ENCODE data around the gene PCDHB10. TPM values are rescaled to one million over a fixed set of nuclear protein-coding genes. Genes with fewer than 3 reads are reported as not detected.
"Not testable (repeated sequence)": the region's sequence is repeated elsewhere in the genome, so short reads cannot be mapped to it uniquely, and the experiment has no call there.

Gene PCDHB10
- total RNA-seq (2014; rRNA removed; shearing (Covaris generic)) = 0.40 and 0.71 TPM in 2 replicates

DNA sequence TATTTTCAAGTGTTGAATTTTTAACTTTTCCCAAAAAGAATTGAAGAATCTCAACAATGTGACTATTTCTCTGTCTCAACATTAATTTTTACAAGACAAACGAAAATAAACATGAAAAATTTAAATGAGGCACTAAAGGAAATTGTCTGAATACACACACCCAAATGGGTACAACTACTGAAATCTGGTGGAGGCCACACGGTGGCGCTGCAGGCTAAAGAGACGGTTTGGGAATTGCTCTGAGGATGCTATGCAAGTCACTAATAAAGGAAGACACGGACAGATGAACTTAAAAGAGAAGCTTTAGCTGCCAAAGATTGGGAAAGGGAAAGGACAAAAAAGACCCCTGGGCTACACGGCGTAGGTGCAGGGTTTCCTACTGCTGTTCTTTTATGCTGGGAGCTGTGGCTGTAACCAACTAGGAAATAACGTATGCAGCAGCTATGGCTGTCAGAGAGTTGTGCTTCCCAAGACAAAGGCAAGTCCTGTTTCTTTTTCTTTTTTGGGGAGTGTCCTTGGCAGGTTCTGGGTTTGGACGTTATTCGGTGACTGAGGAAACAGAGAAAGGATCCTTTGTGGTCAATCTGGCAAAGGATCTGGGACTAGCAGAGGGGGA lies at the start of gene PCDHB10:
Gene PCDHB10 (plus strand): TSS at position 244 of the 616 bp plus-strand sequence. CDS start 200 bp downstream, at position 444.
- peak; percentile 65 for DNase-seq (ENCODE audit: low read depth)

GRCh38 chr5:141149812-141150211 lies 42.3 kb upstream of the PCDHB10 start, which contains the start of gene PCDHB6:
TSS of gene PCDHB6 (plus strand) at chr5:141150057. CDS start at chr5:141150258, 201 bp downstream.
- DNase-seq (ENCODE audit: low read depth) = peak; percentile 63

- peak; percentile 27 for DNase-seq (ENCODE audit: low read depth)
Observed at GRCh38 chr5:141150224-141150992, 41.7 kb upstream of the PCDHB10 start.

DNA sequence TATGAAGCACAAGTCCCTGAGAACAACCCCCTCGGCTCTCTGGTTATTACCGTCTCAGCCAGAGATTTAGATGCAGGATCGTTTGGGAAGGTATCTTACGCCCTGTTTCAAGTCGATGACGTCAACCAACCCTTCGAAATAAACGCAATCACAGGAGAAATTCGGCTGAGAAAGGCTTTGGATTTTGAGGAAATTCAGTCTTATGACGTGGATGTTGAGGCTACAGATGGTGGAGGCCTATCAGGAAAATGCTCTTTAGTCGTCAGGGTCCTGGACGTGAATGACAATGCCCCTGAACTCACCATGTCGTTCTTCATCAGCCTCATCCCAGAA lies 41.2 kb upstream of the PCDHB10 start:
- DNase-seq (ENCODE audit: low read depth) = no peak

- DNase-seq (ENCODE audit: low read depth) = not testable (repeated sequence)
Observed at GRCh38 chr5:141151632-141152031, 40.5 kb upstream of the PCDHB10 start.

GRCh38 chr5:141152096-141152495 lies 40.1 kb upstream of the PCDHB10 start:
- DNase-seq (ENCODE audit: low read depth) = not testable (repeated sequence)

- DNase-seq (ENCODE audit: low read depth) = peak; percentile 72
Observed at GRCh38 chr5:141155540-141156374, 36.4 kb upstream of the PCDHB10 start.

DNA sequence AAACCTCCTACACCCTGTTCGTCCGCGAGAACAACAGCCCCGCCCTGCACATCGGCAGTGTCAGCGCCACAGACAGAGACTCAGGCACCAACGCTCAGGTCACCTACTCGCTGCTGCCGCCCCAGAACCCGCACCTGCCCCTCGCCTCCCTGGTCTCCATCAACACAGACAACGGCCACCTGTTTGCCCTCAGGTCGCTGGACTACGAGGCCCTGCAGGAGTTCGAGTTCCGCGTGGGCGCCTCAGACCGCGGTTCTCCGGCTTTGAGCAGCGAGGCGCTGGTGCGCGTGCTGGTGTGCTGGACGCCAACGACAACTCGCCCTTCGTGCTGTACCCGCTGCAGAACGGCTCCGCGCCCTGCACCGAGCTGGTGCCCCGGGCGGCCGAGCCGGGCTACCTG lies 34.8 kb upstream of the PCDHB10 start:
- DNase-seq (ENCODE audit: low read depth) = not testable (repeated sequence)

GRCh38 chr5:141157901-141158300 lies 34.3 kb upstream of the PCDHB10 start:
- not testable (repeated sequence) for DNase-seq (ENCODE audit: low read depth)

- peak; percentile 66 for DNase-seq (ENCODE audit: low read depth)
Observed at GRCh38 chr5:141172381-141173204, 19.6 kb upstream of the PCDHB10 start, which contains the start of gene PCDHB7. TSS of gene PCDHB7 (plus strand) at chr5:141172644. CDS start at chr5:141172836, 192 bp downstream.

GRCh38 chr5:141174291-141175104 lies 17.7 kb upstream of the PCDHB10 start:
- not testable (repeated sequence) for DNase-seq (ENCODE audit: low read depth)

DNA sequence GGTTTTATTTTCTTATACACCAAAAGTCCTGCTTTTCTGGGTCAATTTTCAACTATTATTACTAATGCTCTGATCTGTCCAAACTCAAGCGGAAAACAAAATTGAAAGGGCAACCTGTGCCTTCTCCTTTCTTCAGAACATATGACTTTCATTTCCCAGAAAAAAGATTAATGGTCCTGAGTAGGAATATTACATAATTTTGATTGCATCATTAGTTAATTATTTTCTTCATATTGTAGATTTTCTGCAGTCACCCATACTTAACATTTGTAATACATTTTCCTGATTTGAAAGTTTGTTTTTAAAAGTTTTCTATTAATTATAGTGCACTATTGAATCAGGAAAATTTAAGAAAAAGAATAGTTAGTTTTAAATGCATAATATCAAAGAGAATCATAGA lies 16.2 kb upstream of the PCDHB10 start:
- DNase-seq (ENCODE audit: low read depth) = no peak

DNA sequence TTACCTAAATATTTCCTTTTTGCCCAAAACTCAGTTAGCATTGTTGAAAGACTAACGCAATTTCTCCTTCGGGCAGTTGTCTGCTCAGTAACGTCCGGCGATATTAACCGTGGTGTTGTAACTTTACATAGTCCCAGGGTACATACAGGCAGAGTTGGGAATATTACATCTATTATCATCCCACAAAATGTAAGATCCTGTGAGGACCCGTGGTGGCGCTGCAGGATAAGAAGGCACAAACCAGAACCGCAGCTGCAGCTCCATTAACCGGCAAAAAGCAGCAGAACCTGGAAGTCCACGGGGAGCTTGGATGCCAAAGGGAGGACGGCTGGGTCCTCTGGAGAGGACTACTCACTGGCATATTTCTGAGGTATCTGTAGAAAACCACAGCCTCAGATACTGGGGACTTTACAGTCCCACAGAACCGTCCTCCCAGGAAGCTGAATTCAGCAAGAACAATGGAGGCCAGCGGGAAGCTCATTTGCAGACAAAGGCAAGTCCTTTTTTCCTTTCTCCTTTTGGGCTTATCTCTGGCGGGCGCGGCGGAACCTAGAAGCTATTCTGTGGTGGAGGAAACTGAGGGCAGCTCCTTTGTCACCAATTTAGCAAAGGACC lies 14.5 kb upstream of the PCDHB10 start, which contains the start of gene PCDHB8:
Gene PCDHB8 (plus strand): TSS at position 214 of the 615 bp plus-strand sequence. CDS start 245 bp downstream, at position 459.
- peak; percentile 63 for DNase-seq (ENCODE audit: low read depth)

- not testable (repeated sequence) for DNase-seq (ENCODE audit: low read depth)
Observed at GRCh38 chr5:141179371-141179770, 12.8 kb upstream of the PCDHB10 start.

DNA sequence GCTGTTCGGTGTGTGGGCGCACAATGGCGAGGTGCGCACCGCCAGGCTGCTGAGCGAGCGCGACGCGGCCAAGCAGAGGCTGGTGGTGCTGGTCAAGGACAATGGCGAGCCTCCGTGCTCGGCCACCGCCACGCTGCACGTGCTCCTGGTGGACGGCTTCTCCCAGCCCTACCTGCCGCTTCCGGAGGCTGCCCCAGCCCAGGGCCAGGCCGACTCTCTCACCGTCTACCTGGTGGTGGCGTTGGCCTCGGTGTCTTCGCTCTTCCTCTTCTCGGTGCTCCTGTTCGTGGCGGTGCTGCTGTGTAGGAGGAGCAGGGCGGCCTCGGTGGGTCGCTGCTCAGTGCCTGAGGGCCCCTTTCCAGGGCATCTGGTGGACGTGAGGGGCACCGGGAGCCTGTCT lies 12.3 kb upstream of the PCDHB10 start:
- DNase-seq (ENCODE audit: low read depth) = not testable (repeated sequence)

- no peak for DNase-seq (ENCODE audit: low read depth)
Observed at GRCh38 chr5:141180313-141180712, 11.8 kb upstream of the PCDHB10 start.

- peak; percentile 76 for DNase-seq (ENCODE audit: low read depth)
Observed at GRCh38 chr5:141182248-141182647, 9.9 kb upstream of the PCDHB10 start, which contains the start of gene PCDHB16. TSS of gene PCDHB16 (plus strand) at chr5:141182387. CDS start at chr5:141182560, 173 bp downstream.

DNA sequence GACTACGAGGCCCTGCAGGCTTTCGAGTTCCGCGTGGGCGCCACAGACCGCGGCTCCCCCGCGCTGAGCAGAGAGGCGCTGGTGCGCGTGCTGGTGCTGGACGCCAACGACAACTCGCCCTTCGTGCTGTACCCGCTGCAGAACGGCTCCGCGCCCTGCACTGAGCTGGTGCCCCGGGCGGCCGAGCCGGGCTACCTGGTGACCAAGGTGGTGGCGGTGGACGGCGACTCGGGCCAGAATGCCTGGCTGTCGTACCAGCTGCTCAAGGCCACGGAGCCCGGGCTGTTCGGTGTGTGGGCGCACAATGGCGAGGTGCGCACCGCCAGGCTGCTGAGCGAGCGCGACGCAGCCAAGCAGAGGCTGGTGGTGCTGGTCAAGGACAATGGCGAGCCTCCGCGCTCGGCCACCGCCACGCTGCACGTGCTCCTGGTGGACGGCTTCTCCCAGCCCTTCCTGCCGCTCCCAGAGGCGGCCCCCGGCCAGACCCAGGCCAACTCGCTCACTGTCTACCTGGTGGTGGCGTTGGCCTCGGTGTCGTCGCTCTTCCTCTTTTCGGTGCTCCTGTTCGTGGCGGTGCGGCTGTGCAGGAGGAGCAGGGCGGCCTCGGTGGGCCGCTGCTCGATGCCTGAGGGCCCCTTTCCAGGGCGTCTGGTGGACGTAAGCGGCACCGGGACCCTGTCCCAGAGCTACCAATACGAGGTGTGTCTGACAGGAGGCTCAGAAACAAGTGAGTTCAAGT lies 7.9 kb upstream of the PCDHB10 start:
- not testable (repeated sequence) for DNase-seq (ENCODE audit: low read depth)
